ENCODE measurements around the gene PLD2.
A peak's percentile ranks its signal among the peaks of the same experiment; 100 is the strongest.

The PLD2 gene

GRCh38 chr17:4807605-4808377 lies 839 bp downstream of the PLD2 start:
- Histone ChIP-seq H3K4me1 (ENCODE audit: insufficient read depth, insufficient read length) (peaks cover 4% of the 10 kb centered on the region), H3K9me3 (ENCODE audit: insufficient read depth, low read length) (no peaks in the 10 kb centered on the region), H3K27me3 (ENCODE audit: insufficient read depth, insufficient read length) (no peaks in the 10 kb centered on the region), H3K9ac (ENCODE audit: insufficient read length, low read depth) (peak overlapping the region; percentile 77), H3K4me3 (ENCODE audit: insufficient read length, low read depth) (peak overlapping the region; percentile 61), H3K36me3 (ENCODE audit: insufficient read depth, insufficient read length, low read length) (peaks cover 27% of the 10 kb centered on the region)
- TF ChIP-seq ZNF274 (IDR thresholded peaks at IDR 0.05; ENCODE audit: low read depth, low read length) = no peak
- TF ChIP-seq YY1 (IDR thresholded peaks at IDR 0.05; ENCODE audit: insufficient read depth, insufficient read length) = no peak
- no peak for TF ChIP-seq SUZ12 (IDR thresholded peaks at IDR 0.05; ENCODE audit: extremely low read depth, insufficient read depth, insufficient read length)
- DNase-seq (ENCODE audit: low read depth, low spot score) = no peak

- H3K9ac ChIP-seq (ENCODE audit: insufficient read length, low read depth) = no peak overlapping the region
- TF ChIP-seq YY1 (IDR thresholded peaks at IDR 0.05; ENCODE audit: insufficient read depth, insufficient read length) (no peak), SUZ12 (IDR thresholded peaks at IDR 0.05; ENCODE audit: extremely low read depth, insufficient read depth, insufficient read length) (no peak), ZNF274 (IDR thresholded peaks at IDR 0.05; ENCODE audit: low read depth, low read length) (no peak)
- no peak overlapping the region for H3K4me3 ChIP-seq (ENCODE audit: insufficient read length, low read depth)
- H3K27me3 ChIP-seq (ENCODE audit: insufficient read depth, insufficient read length) = no peaks in the 10 kb centered on the region
- H3K4me1 ChIP-seq (ENCODE audit: insufficient read depth, insufficient read length) = peaks cover 4% of the 10 kb centered on the region
- H3K36me3 ChIP-seq (ENCODE audit: insufficient read depth, insufficient read length, low read length) = peaks cover 27% of the 10 kb centered on the region
- no peak for DNase-seq (ENCODE audit: low read depth, low spot score)
- no peaks in the 10 kb centered on the region for H3K9me3 ChIP-seq (ENCODE audit: insufficient read depth, low read length)
These were observed 1.4 kb downstream of the PLD2 start for GRCh38 chr17:4808378-4808767.

- no peak for TF ChIP-seq ZNF274 (IDR thresholded peaks at IDR 0.05; ENCODE audit: low read depth, low read length)
- no peak for TF ChIP-seq SUZ12 (IDR thresholded peaks at IDR 0.05; ENCODE audit: extremely low read depth, insufficient read depth, insufficient read length)
- no peak for TF ChIP-seq YY1 (IDR thresholded peaks at IDR 0.05; ENCODE audit: insufficient read depth, insufficient read length)
- no peaks in the 10 kb centered on the region for H3K27me3 ChIP-seq (ENCODE audit: insufficient read depth, insufficient read length)
- peaks cover 44% of the 10 kb centered on the region for H3K36me3 ChIP-seq (ENCODE audit: insufficient read depth, insufficient read length, low read length)
- no peak overlapping the region for H3K9ac ChIP-seq (ENCODE audit: insufficient read length, low read depth)
- no peak overlapping the region for H3K4me3 ChIP-seq (ENCODE audit: insufficient read length, low read depth)
- no peak for DNase-seq (ENCODE audit: low read depth, low spot score)
- H3K9me3 ChIP-seq (ENCODE audit: insufficient read depth, low read length) = no peaks in the 10 kb centered on the region
- peaks cover 4% of the 10 kb centered on the region for H3K4me1 ChIP-seq (ENCODE audit: insufficient read depth, insufficient read length)
These were observed 3.8 kb downstream of the PLD2 start for GRCh38 chr17:4810696-4811290.

GRCh38 chr17:4811471-4811870 lies 4.5 kb downstream of the PLD2 start:
- no peak for DNase-seq (ENCODE audit: low read depth, low spot score)
- H3K9me3 ChIP-seq (ENCODE audit: insufficient read depth, low read length) = no peaks in the 10 kb centered on the region
- TF ChIP-seq YY1 (IDR thresholded peaks at IDR 0.05; ENCODE audit: insufficient read depth, insufficient read length) = no peak
- TF ChIP-seq ZNF274 (IDR thresholded peaks at IDR 0.05; ENCODE audit: low read depth, low read length) = no peak
- no peak for TF ChIP-seq SUZ12 (IDR thresholded peaks at IDR 0.05; ENCODE audit: extremely low read depth, insufficient read depth, insufficient read length)
- no peak overlapping the region for H3K9ac ChIP-seq (ENCODE audit: insufficient read length, low read depth)
- peaks cover 4% of the 10 kb centered on the region for H3K4me1 ChIP-seq (ENCODE audit: insufficient read depth, insufficient read length)
- H3K4me3 ChIP-seq (ENCODE audit: insufficient read length, low read depth) = no peak overlapping the region
- H3K27me3 ChIP-seq (ENCODE audit: insufficient read depth, insufficient read length) = no peaks in the 10 kb centered on the region
- peaks cover 48% of the 10 kb centered on the region for H3K36me3 ChIP-seq (ENCODE audit: insufficient read depth, insufficient read length, low read length)

GRCh38 chr17:4812690-4813089 lies 5.7 kb downstream of the PLD2 start:
- H3K9me3 ChIP-seq (ENCODE audit: insufficient read depth, low read length) = no peaks in the 10 kb centered on the region
- TF ChIP-seq ZNF274 (IDR thresholded peaks at IDR 0.05; ENCODE audit: low read depth, low read length) (no peak), YY1 (IDR thresholded peaks at IDR 0.05; ENCODE audit: insufficient read depth, insufficient read length) (no peak), SUZ12 (IDR thresholded peaks at IDR 0.05; ENCODE audit: extremely low read depth, insufficient read depth, insufficient read length) (no peak)
- no peak overlapping the region for H3K9ac ChIP-seq (ENCODE audit: insufficient read length, low read depth)
- no peak overlapping the region for H3K4me3 ChIP-seq (ENCODE audit: insufficient read length, low read depth)
- H3K27me3 ChIP-seq (ENCODE audit: insufficient read depth, insufficient read length) = no peaks in the 10 kb centered on the region
- H3K4me1 ChIP-seq (ENCODE audit: insufficient read depth, insufficient read length) = peaks cover 4% of the 10 kb centered on the region
- H3K36me3 ChIP-seq (ENCODE audit: insufficient read depth, insufficient read length, low read length) = peaks cover 56% of the 10 kb centered on the region
- DNase-seq (ENCODE audit: low read depth, low spot score) = no peak

GRCh38 chr17:4815043-4815675 lies 8.2 kb downstream of the PLD2 start:
- Histone ChIP-seq H3K27me3 (ENCODE audit: insufficient read depth, insufficient read length) (no peaks in the 10 kb centered on the region), H3K36me3 (ENCODE audit: insufficient read depth, insufficient read length, low read length) (peaks cover 56% of the 10 kb centered on the region), H3K4me1 (ENCODE audit: insufficient read depth, insufficient read length) (no peaks in the 10 kb centered on the region), H3K4me3 (ENCODE audit: insufficient read length, low read depth) (no peak overlapping the region), H3K9me3 (ENCODE audit: insufficient read depth, low read length) (no peaks in the 10 kb centered on the region), H3K9ac (ENCODE audit: insufficient read length, low read depth) (no peak overlapping the region)
- DNase-seq (ENCODE audit: low read depth, low spot score) = no peak
- no peak for TF ChIP-seq ZNF274 (IDR thresholded peaks at IDR 0.05; ENCODE audit: low read depth, low read length)
- no peak for TF ChIP-seq SUZ12 (IDR thresholded peaks at IDR 0.05; ENCODE audit: extremely low read depth, insufficient read depth, insufficient read length)
- TF ChIP-seq YY1 (IDR thresholded peaks at IDR 0.05; ENCODE audit: insufficient read depth, insufficient read length) = no peak

- Histone ChIP-seq H3K4me3 (ENCODE audit: insufficient read length, low read depth) (no peak overlapping the region), H3K27me3 (ENCODE audit: insufficient read depth, insufficient read length) (no peaks in the 10 kb centered on the region), H3K9ac (ENCODE audit: insufficient read length, low read depth) (no peak overlapping the region), H3K36me3 (ENCODE audit: insufficient read depth, insufficient read length, low read length) (peaks cover 51% of the 10 kb centered on the region), H3K9me3 (ENCODE audit: insufficient read depth, low read length) (no peaks in the 10 kb centered on the region), H3K4me1 (ENCODE audit: insufficient read depth, insufficient read length) (no peaks in the 10 kb centered on the region)
- TF ChIP-seq ZNF274 (IDR thresholded peaks at IDR 0.05; ENCODE audit: low read depth, low read length) = no peak
- TF ChIP-seq SUZ12 (IDR thresholded peaks at IDR 0.05; ENCODE audit: extremely low read depth, insufficient read depth, insufficient read length) = no peak
- DNase-seq (ENCODE audit: low read depth, low spot score) = no peak
These were observed 9.9 kb downstream of the PLD2 start for GRCh38 chr17:4816826-4817225.
